ENCODE results near the gene RPUSD4.

RPUSD4 gene

DNA sequence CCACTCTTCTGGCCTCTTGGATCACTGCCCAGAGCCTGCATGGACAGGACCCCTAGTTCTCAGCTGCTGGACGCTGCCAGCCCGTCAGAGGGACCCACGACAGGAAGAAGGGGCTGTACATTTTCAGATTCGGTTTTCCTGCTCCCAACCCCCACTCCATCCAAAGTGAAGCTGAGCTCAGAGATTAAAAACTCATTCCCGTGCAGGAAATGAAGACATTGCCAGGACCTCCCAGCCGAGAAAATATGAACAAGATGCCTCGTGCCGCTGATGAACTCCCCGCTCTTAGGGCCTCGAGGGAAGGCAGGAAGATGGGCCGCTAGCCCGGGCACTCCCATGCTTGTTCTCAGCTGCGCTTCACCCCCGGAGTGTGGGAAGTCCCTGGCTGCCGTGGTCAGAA, 36.1 kb downstream of the RPUSD4 start:
- Histone ChIP-seq H3K27me3 (ENCODE audit: control insufficient read depth, low read length) (peaks cover 8% of the 10 kb centered on the region), H3K36me3 (ENCODE audit: control insufficient read depth, low read length) (no peaks in the 10 kb centered on the region), H4K20me1 (ENCODE audit: control insufficient read depth, insufficient read depth, low read depth, low read length) (peaks cover 2% of the 10 kb centered on the region; the same call in 1 of the 2 replicates), H3K9me2 (replicated peaks; ENCODE audit: control insufficient read depth, low read length) (no peaks in the 10 kb centered on the region), H3K9me3 (ENCODE audit: control insufficient read depth, insufficient read depth, low read length) (no peaks in the 10 kb centered on the region), H3K4me3 (ENCODE audit: low read length) (no peak overlapping the region), H3F3A (ENCODE audit: control insufficient read depth, insufficient read depth) (no peaks in the 10 kb centered on the region), H3K79me2 (ENCODE audit: control insufficient read depth, low read length) (no peaks in the 10 kb centered on the region), H3K4me1 (ENCODE audit: control insufficient read depth, low read length) (no peaks in the 10 kb centered on the region), H3K27ac (ENCODE audit: low read depth, low read length) (no peak overlapping the region), H3K4me2 (ENCODE audit: low read length) (no peak overlapping the region)
- TF ChIP-seq, protein P1, sequence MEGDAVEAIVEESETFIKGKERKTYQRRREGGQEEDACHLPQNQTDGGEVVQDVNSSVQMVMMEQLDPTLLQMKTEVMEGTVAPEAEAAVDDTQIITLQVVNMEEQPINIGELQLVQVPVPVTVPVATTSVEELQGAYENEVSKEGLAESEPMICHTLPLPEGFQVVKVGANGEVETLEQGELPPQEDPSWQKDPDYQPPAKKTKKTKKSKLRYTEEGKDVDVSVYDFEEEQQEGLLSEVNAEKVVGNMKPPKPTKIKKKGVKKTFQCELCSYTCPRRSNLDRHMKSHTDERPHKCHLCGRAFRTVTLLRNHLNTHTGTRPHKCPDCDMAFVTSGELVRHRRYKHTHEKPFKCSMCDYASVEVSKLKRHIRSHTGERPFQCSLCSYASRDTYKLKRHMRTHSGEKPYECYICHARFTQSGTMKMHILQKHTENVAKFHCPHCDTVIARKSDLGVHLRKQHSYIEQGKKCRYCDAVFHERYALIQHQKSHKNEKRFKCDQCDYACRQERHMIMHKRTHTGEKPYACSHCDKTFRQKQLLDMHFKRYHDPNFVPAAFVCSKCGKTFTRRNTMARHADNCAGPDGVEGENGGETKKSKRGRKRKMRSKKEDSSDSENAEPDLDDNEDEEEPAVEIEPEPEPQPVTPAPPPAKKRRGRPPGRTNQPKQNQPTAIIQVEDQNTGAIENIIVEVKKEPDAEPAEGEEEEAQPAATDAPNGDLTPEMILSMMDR (IDR thresholded peaks at IDR 0.05; ENCODE audit: low read depth, low read length, poor library complexity, severe bottlenecking), result no peak
- TF ChIP-seq EZH2phosphoT487 (IDR thresholded peaks at IDR 0.05; ENCODE audit: borderline replicate concordance, low read length), result no peak

DNA sequence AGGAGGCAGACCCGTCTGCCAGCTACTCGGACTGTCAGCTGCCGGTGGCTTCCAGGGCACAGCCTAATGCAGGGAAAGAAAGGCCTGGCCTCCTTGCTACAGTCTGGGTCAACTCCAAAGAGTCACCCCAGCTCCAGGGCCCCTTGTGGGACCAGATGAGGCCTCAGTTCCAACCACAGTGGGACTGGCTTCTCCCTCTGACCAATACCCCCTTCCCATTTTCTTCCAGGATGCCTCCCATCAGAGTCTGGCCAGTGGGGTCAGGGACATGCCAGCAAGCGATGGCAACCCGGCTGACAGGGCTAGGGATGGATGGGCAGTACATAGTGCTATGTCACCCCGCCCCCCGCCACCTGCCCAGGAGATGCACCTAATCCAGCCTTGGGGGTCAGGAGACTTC, 36.6 kb downstream of the RPUSD4 start:
- Histone ChIP-seq H3K9me3 (ENCODE audit: control insufficient read depth, insufficient read depth, low read length) (no peaks in the 10 kb centered on the region), H4K20me1 (ENCODE audit: control insufficient read depth, insufficient read depth, low read depth, low read length) (peaks cover 2% of the 10 kb centered on the region; the same call in 1 of the 2 replicates), H3K27me3 (ENCODE audit: control insufficient read depth, low read length) (peaks cover 9% of the 10 kb centered on the region), H3K4me2 (ENCODE audit: low read length) (no peak overlapping the region), H3K9me2 (replicated peaks; ENCODE audit: control insufficient read depth, low read length) (no peaks in the 10 kb centered on the region), H3K4me1 (ENCODE audit: control insufficient read depth, low read length) (no peaks in the 10 kb centered on the region), H3K27ac (ENCODE audit: low read depth, low read length) (no peak overlapping the region), H3K4me3 (ENCODE audit: low read length) (no peak overlapping the region), H3K79me2 (ENCODE audit: control insufficient read depth, low read length) (no peaks in the 10 kb centered on the region), H3F3A (ENCODE audit: control insufficient read depth, insufficient read depth) (no peaks in the 10 kb centered on the region), H3K36me3 (ENCODE audit: control insufficient read depth, low read length) (no peaks in the 10 kb centered on the region)
- TF ChIP-seq, protein P1 (IDR thresholded peaks at IDR 0.05; ENCODE audit: low read depth, low read length, poor library complexity, severe bottlenecking), result no peak
- no peak for TF ChIP-seq EZH2phosphoT487 (IDR thresholded peaks at IDR 0.05; ENCODE audit: borderline replicate concordance, low read length)

DNA sequence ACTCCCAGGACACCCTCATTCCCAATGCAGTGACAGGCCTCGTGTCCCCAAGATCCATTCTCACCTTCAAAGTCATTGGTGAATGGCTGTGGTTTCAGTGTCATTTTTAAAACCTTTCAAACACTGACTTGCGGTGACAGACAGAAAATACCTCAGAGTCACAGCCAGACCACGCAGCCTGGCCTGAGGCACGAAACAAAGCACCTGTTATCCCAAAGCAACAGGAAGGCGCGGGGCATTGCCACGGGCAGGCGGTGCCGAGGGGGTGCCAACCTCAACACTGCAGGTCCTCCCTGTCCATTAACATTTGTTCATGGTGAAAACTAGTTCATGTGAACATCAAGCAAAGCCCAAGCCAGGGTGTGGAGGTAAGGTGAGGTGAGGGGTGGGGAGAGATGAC, 38.2 kb downstream of the RPUSD4 start:
- Histone ChIP-seq H3F3A (ENCODE audit: control insufficient read depth, insufficient read depth) (no peaks in the 10 kb centered on the region), H3K27me3 (ENCODE audit: control insufficient read depth, low read length) (peaks cover 19% of the 10 kb centered on the region), H3K79me2 (ENCODE audit: control insufficient read depth, low read length) (no peaks in the 10 kb centered on the region), H3K9me2 (replicated peaks; ENCODE audit: control insufficient read depth, low read length) (no peaks in the 10 kb centered on the region), H3K4me3 (ENCODE audit: low read length) (no peak overlapping the region), H3K4me1 (ENCODE audit: control insufficient read depth, low read length) (no peaks in the 10 kb centered on the region), H3K27ac (ENCODE audit: low read depth, low read length) (no peak overlapping the region), H3K36me3 (ENCODE audit: control insufficient read depth, low read length) (no peaks in the 10 kb centered on the region), H4K20me1 (ENCODE audit: control insufficient read depth, insufficient read depth, low read depth, low read length) (peaks cover 2% of the 10 kb centered on the region; the same call in 1 of the 2 replicates), H3K9me3 (ENCODE audit: control insufficient read depth, insufficient read depth, low read length) (no peaks in the 10 kb centered on the region), H3K4me2 (ENCODE audit: low read length) (no peak overlapping the region)
- no peak for TF ChIP-seq EZH2phosphoT487 (IDR thresholded peaks at IDR 0.05; ENCODE audit: borderline replicate concordance, low read length)
- TF ChIP-seq, protein P1 (IDR thresholded peaks at IDR 0.05; ENCODE audit: low read depth, low read length, poor library complexity, severe bottlenecking), result no peak

All from DOHH2 (cell line).